K562 (cell line): Measurements from ENCODE around the gene BRME1. TPM values are rescaled to one million over a fixed set of nuclear protein-coding genes. Genes with fewer than 3 reads are reported as not detected.

Experiments
- MBD1 ChIP-seq: fragments of 250-450 bp; sonication (Bioruptor Pico); IDR thresholded peaks from 2 replicates; pipeline ENCODE4 v1.8.0; 2022; ENCODE audit warnings: inconsistent platforms
- MGA ChIP-seq: fragments of 450-650 bp; IDR thresholded peaks from 2 replicates; pipeline ENCODE4 v1.6.1; 2016; ENCODE audit warnings: mild to moderate bottlenecking, moderate library complexity
- ZNF407 ChIP-seq: fragments of 450-650 bp; IDR thresholded peaks from 2 replicates; pipeline ENCODE4 v1.6.1; 2016; ENCODE audit warnings: low read depth
- polyA plus RNA-seq, 8 experiments: library from polyadenylated mRNA; depleted of rRNA in 4 of 8; stranded (reverse) in 5 of 8; unstranded in 3 of 8; fragments of >200 nt; fragmentation: Nextera tagmentation in 2 of 8; fragmentation: Illumina TruSeq in 1 of 8; extraction: Ambion mirVana in 2 of 8; extraction: Trizol in 1 of 8; gene quantifications; 2 replicates each; pipeline versions ENCODE4 v1.2.1 to v1.2.3, GENCODE V29; 2011 to 2014; ENCODE audit warnings: inconsistent platforms in 1 of 8, missing spikeins in 1 of 8
- total RNA-seq, 7 experiments: library from RNA; depleted of rRNA in 6 of 7; stranded (reverse); fragments of >200 nt in 6 of 7; fragmentation: Illumina TruSeq in 2 of 7; extraction: Trizol in 2 of 7; gene quantifications; 2 replicates each; pipeline versions ENCODE4 v1.2.1 to v1.2.3, GENCODE V29; 2011 to 2021; ENCODE audit warnings: low replicate concordance in 1 of 7

The BRME1 gene
- total and polyA plus RNA-seq, 9 of the 15 experiments (the other 6 are each of a cell fraction or from before 2014, with no cell fraction given): 0.75 to 6.1 (median 3.6) TPM

GRCh38 chr19:13885826-13886365 lies 20.0 kb downstream of the BRME1 start (continued):
- TF ChIP-seq ZNF407 (no peak), MBD1 (CRISPR knock-in tag) (no peak), MGA (no peak)
